HEK293 (cell line): ENCODE results near the gene INSIG2.

Experiments used
- CTCF ChIA-PET: fragments of 350-600 bp; formaldehyde crosslinking; extraction: SDS; loops from one replicate; lab custom pipeline; 2021; ENCODE audit warnings: antibody characterized with exemption; lab: Yijun Ruan, JAX
- POLR2A ChIA-PET: fragments of 300-600 bp; formaldehyde crosslinking; extraction: SDS; loops from one replicate; lab custom pipeline; 2020; ENCODE audit warnings: antibody characterized with exemption, inconsistent platforms; lab: Yijun Ruan, JAX
- H3K27ac ChIP-seq: fragments of 200-500 bp; sonication (Bioruptor generic); 2 replicates; pipeline ENCODE4 v1.5.1; 2014; ENCODE audit warnings: low read depth, low read length, control low read depth, inconsistent platforms; ENCODE audit errors: extremely low read depth
- H3K36me3 ChIP-seq, 2 experiments: fragments of 200-500 bp in 1 of 2; sonication (Bioruptor generic) in 1 of 2; 1 replicate in 1 of 2; 2 replicates in 1 of 2; pipeline ENCODE4 v1.5.1; 2014 to 2017; ENCODE audit warnings: inconsistent platforms in 2 of 2, low read length in 2 of 2; ENCODE audit not compliant: control insufficient read depth in 2 of 2, insufficient read depth in 1 of 2
- H3K4me1 ChIP-seq: fragments of 200-500 bp; sonication (Bioruptor generic); 2 replicates; pipeline ENCODE4 v1.5.1; 2014; ENCODE audit warnings: mild to moderate bottlenecking, low read length, inconsistent platforms; ENCODE audit not compliant: control insufficient read depth, insufficient read depth
- H3K4me3 ChIP-seq: 2 replicates; pipeline ENCODE4 v1.5.1; 2011; ENCODE audit warnings: low read depth, mild to moderate bottlenecking, control low read depth, low read length, moderate library complexity
- H3K9me3 ChIP-seq: fragments of 200-500 bp; sonication (Bioruptor generic); 2 replicates; pipeline ENCODE4 v1.5.1; 2014; ENCODE audit warnings: low read depth, low read length, inconsistent platforms; ENCODE audit not compliant: control insufficient read depth, insufficient read depth
- ATF2 ChIP-seq: fragments of 450-650 bp; formaldehyde crosslinking; IDR thresholded peaks from 2 replicates; pipeline ENCODE4 v1.5.1; 2016; ENCODE audit warnings: missing biosample characterization, missing genetic modification characterization, low read depth
- BCL11B ChIP-seq: fragments of 450-650 bp; formaldehyde crosslinking; IDR thresholded peaks from 2 replicates; pipeline ENCODE4 v1.5.1; 2016; ENCODE audit warnings: low read depth, missing biosample characterization, missing genetic modification characterization
- CTCF ChIP-seq: fragments of 450-650 bp; formaldehyde crosslinking; IDR thresholded peaks from 2 replicates; pipeline ENCODE4 v1.5.1; 2016; ENCODE audit warnings: missing biosample characterization, missing genetic modification characterization
- IKZF3 ChIP-seq: fragments of 450-650 bp; IDR thresholded peaks from 2 replicates; pipeline ENCODE4 v1.5.0; 2018; ENCODE audit warnings: missing biosample characterization, mild to moderate bottlenecking, missing genetic modification characterization, moderate library complexity
- KLF16 ChIP-seq: fragments of 450-650 bp; formaldehyde crosslinking; IDR thresholded peaks from 2 replicates; pipeline ENCODE4 v1.5.1; 2017; ENCODE audit warnings: missing biosample characterization, missing genetic modification characterization
- MYNN ChIP-seq: fragments of 450-650 bp; formaldehyde crosslinking; IDR thresholded peaks from 2 replicates; pipeline ENCODE4 v1.5.1; 2016; ENCODE audit warnings: missing biosample characterization, missing genetic modification characterization, borderline replicate concordance
- SCRT2 ChIP-seq: fragments of 450-650 bp; formaldehyde crosslinking; IDR thresholded peaks from 2 replicates; pipeline ENCODE4 v1.5.1; 2016; ENCODE audit warnings: missing biosample characterization, missing genetic modification characterization
- ZBTB17 ChIP-seq: fragments of 450-650 bp; formaldehyde crosslinking; IDR thresholded peaks from 2 replicates; pipeline ENCODE4 v1.5.1; 2016; ENCODE audit warnings: missing biosample characterization, missing genetic modification characterization
- ZBTB20 ChIP-seq: fragments of 450-650 bp; formaldehyde crosslinking; IDR thresholded peaks from 2 replicates; pipeline ENCODE4 v1.5.1; 2016; ENCODE audit warnings: missing biosample characterization, missing genetic modification characterization
- ZBTB48 ChIP-seq: fragments of 450-650 bp; formaldehyde crosslinking; IDR thresholded peaks from 2 replicates; pipeline ENCODE4 v1.5.1; 2016; ENCODE audit warnings: missing biosample characterization, missing genetic modification characterization
- ZBTB49 ChIP-seq: fragments of 450-650 bp; formaldehyde crosslinking; IDR thresholded peaks from 2 replicates; pipeline ENCODE4 v1.5.1; 2016; ENCODE audit warnings: missing biosample characterization, missing genetic modification characterization, low read depth
- ZFHX2 ChIP-seq: fragments of 450-650 bp; formaldehyde crosslinking; conservative IDR thresholded peaks from 2 replicates; pipeline ENCODE4 v1.5.1; 2016; ENCODE audit warnings: missing biosample characterization, missing genetic modification characterization
- ZNF138 ChIP-seq: fragments of 450-650 bp; formaldehyde crosslinking; IDR thresholded peaks from 2 replicates; pipeline ENCODE4 v1.5.1; 2016; ENCODE audit warnings: missing biosample characterization, missing genetic modification characterization, borderline replicate concordance
- ZNF140 ChIP-seq: fragments of 450-650 bp; formaldehyde crosslinking; IDR thresholded peaks from 2 replicates; pipeline ENCODE4 v1.5.1; 2016; ENCODE audit warnings: missing biosample characterization, missing genetic modification characterization
- ZNF146 ChIP-seq: fragments of 450-650 bp; formaldehyde crosslinking; IDR thresholded peaks from 2 replicates; pipeline ENCODE4 v1.5.1; 2016; ENCODE audit warnings: missing biosample characterization, missing genetic modification characterization
- ZNF2 ChIP-seq: fragments of 450-650 bp; formaldehyde crosslinking; IDR thresholded peaks from 2 replicates; pipeline ENCODE4 v1.5.1; 2016; ENCODE audit warnings: missing biosample characterization, missing genetic modification characterization
- ZNF202 ChIP-seq: fragments of 450-650 bp; formaldehyde crosslinking; IDR thresholded peaks from 2 replicates; pipeline ENCODE4 v1.5.1; 2016; ENCODE audit warnings: missing biosample characterization, missing genetic modification characterization, borderline replicate concordance
- ZNF324 ChIP-seq: fragments of 450-650 bp; formaldehyde crosslinking; IDR thresholded peaks from 2 replicates; pipeline ENCODE4 v1.5.1; 2016; ENCODE audit warnings: missing biosample characterization, missing genetic modification characterization
- ZNF391 ChIP-seq: fragments of 450-650 bp; formaldehyde crosslinking; IDR thresholded peaks from 2 replicates; pipeline ENCODE4 v1.5.1; 2016; ENCODE audit warnings: low read depth, missing biosample characterization, missing genetic modification characterization, borderline replicate concordance
- ZNF394 ChIP-seq: fragments of 450-650 bp; formaldehyde crosslinking; IDR thresholded peaks from 2 replicates; pipeline ENCODE4 v1.5.1; 2016; ENCODE audit warnings: missing biosample characterization, missing genetic modification characterization, mild to moderate bottlenecking, moderate library complexity, borderline replicate concordance
- ZNF404 ChIP-seq: fragments of 450-650 bp; formaldehyde crosslinking; IDR thresholded peaks from 2 replicates; pipeline ENCODE4 v1.5.1; 2017; ENCODE audit warnings: missing biosample characterization, missing genetic modification characterization
- ZNF530 ChIP-seq: fragments of 450-650 bp; formaldehyde crosslinking; IDR thresholded peaks from 2 replicates; pipeline ENCODE4 v1.5.1; 2016; ENCODE audit warnings: low read depth, missing biosample characterization, missing genetic modification characterization
- ZNF580 ChIP-seq: fragments of 450-650 bp; formaldehyde crosslinking; IDR thresholded peaks from 2 replicates; pipeline ENCODE4 v1.5.1; 2016; ENCODE audit warnings: missing biosample characterization, missing genetic modification characterization
- ZNF596 ChIP-seq: fragments of 450-650 bp; IDR thresholded peaks from 2 replicates; pipeline ENCODE4 v1.5.0; 2018; ENCODE audit warnings: missing biosample characterization, mild to moderate bottlenecking, missing genetic modification characterization, moderate library complexity
- ZNF624 ChIP-seq: fragments of 450-650 bp; formaldehyde crosslinking; IDR thresholded peaks from 2 replicates; pipeline ENCODE4 v1.5.1; 2017; ENCODE audit warnings: missing biosample characterization, missing genetic modification characterization
- ZNF629 ChIP-seq: fragments of 450-650 bp; formaldehyde crosslinking; IDR thresholded peaks from 2 replicates; pipeline ENCODE4 v1.5.1; 2017; ENCODE audit warnings: missing biosample characterization, missing genetic modification characterization
- ZNF76 ChIP-seq: fragments of 450-650 bp; formaldehyde crosslinking; IDR thresholded peaks from 2 replicates; pipeline ENCODE4; 2016; ENCODE audit warnings: low read depth, missing biosample characterization, missing genetic modification characterization, borderline replicate concordance

INSIG2 gene

GRCh38 chr2:118148133-118148532, 59.9 kb downstream of the INSIG2 start:
- ChIA-PET CTCF (no interaction called here), POLR2A (interaction anchor here (0.7 kb wide), 1 partner anchor 879 kb away, joined by 7 read pairs; no protein-coding TSS in a partner anchor)
- H3K36me3 ChIP-seq, result no peaks in the 10 kb centered on the region
- no peak overlapping the region for H3K4me3 ChIP-seq
- no peak for TF ChIP-seq ZNF596 (tag by site-specific recombination)
- TF ChIP-seq ZNF76 (tag by site-specific recombination), result no peak
- TF ChIP-seq MYNN (tag by site-specific recombination), result no peak
- no peak for TF ChIP-seq ZNF324 (tag by site-specific recombination)
- no peak for TF ChIP-seq ZNF391 (tag by site-specific recombination)
- TF ChIP-seq ZNF530 (tag by site-specific recombination), result no peak
- no peak for TF ChIP-seq ZNF580 (tag by site-specific recombination)
- no peak for TF ChIP-seq CTCF
- TF ChIP-seq KLF16, result no peak
- no peak for TF ChIP-seq ZNF2 (tag by site-specific recombination)
- TF ChIP-seq ZNF140, result no peak
- TF ChIP-seq ZNF146 (tag by site-specific recombination), result no peak
- no peak for TF ChIP-seq ZBTB48 (tag by site-specific recombination)
- no peak for TF ChIP-seq ZNF404 (tag by site-specific recombination)
- H3K9me3 ChIP-seq, result no peaks in the 10 kb centered on the region
- H3K4me1 ChIP-seq, result no peaks in the 10 kb centered on the region
- no peak overlapping the region for H3K27ac ChIP-seq

- POLR2A ChIA-PET, result no interaction called here
- H3K36me3 ChIP-seq, result no peaks in the 10 kb centered on the region
- CTCF ChIA-PET, result no interaction called here
Observed at GRCh38 chr2:118148809-118149208, 60.5 kb downstream of the INSIG2 start.

GRCh38 chr2:118150294-118150693, 62.0 kb downstream of the INSIG2 start:
- no peaks in the 10 kb centered on the region for H3K4me1 ChIP-seq

More at GRCh38 chr2:118148809-118149208, 60.5 kb downstream of the INSIG2 start:
- TF ChIP-seq ZBTB20 (no peak), ZNF580 (tag by site-specific recombination) (no peak), SCRT2 (tag by site-specific recombination) (no peak), ZNF394 (tag by site-specific recombination) (no peak)
- Histone ChIP-seq H3K4me3 (no peak overlapping the region), H3K27ac (no peak overlapping the region), H3K9me3 (no peaks in the 10 kb centered on the region), H3K4me1 (no peaks in the 10 kb centered on the region)

More at GRCh38 chr2:118150294-118150693, 62.0 kb downstream of the INSIG2 start:
- no peak overlapping the region for H3K27ac ChIP-seq
- CTCF ChIA-PET, result interaction anchor here (0.8 to 0.9 kb wide), 2 partner anchors 104 to 210 kb away, joined by 3 to 4 read pairs; no protein-coding TSS in a partner anchor
- TF ChIP-seq ZBTB17 (tag by site-specific recombination), result no peak
- TF ChIP-seq ZNF624 (tag by site-specific recombination), result no peak
- no peak for TF ChIP-seq ZFHX2 (tag by site-specific recombination)
- no peak for TF ChIP-seq ATF2 (tag by site-specific recombination)
- TF ChIP-seq ZBTB49 (tag by site-specific recombination), result no peak
- TF ChIP-seq ZNF138 (tag by site-specific recombination), result no peak
- TF ChIP-seq BCL11B, result no peak
- no peak for TF ChIP-seq IKZF3
- no peak for TF ChIP-seq ZNF202 (tag by site-specific recombination)
- no peak for TF ChIP-seq ZNF629
- POLR2A ChIA-PET, result no interaction called here
- H3K4me3 ChIP-seq, result no peak overlapping the region
- H3K36me3 ChIP-seq, result no peaks in the 10 kb centered on the region
- no peaks in the 10 kb centered on the region for H3K9me3 ChIP-seq
